ENCODE measurements around the gene ASPRV1. TPM values are rescaled to one million over a fixed set of nuclear protein-coding genes. Genes with fewer than 3 reads are reported as not detected.
A peak's percentile ranks its signal among the peaks of the same experiment; 100 is the strongest.

Gene ASPRV1
- total RNA-seq, 1 donor from 2014 or later: 1.1 TPM

DNA sequence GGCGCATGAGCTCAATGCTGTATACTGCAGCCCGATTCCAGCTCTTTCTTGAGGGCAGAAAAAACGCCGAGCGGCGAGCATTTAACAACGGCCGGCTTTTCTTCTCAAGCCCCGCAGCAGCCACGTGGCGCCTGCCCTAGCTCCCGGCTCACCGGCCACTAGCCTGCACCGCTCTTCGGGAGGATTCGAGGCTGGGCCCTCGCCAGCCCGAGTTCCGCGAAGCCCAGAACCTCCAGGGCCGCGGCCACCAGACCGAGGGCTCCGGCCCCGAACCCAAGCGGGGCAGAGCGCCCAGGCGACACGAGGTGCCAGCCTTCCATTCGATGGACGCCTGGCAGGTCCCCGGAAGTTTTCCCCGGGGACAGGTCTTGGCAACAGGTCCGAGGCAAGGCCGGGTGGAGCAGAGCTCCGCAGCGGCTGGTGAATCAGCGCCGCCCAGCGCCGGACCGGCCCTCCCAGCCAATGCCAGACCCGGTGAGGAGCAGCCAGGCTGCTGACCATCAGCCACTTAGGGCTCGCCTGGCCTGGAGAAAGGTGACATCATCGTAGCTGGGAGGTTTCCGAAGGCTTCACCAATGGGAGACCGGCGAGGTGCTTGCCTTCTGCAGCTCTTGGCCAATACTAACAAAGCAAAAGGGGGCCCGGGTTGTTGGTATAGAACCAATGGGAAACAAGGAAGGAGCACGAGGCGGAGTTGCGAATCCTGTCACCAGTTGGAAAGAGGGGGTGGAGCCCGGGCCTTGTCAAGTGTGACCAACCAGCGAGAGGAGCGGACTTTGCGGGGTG, 47.1 kb downstream of the ASPRV1 start:
- peak; percentile 99 for DNase-seq (ENCODE audit: low spot score)

DNA sequence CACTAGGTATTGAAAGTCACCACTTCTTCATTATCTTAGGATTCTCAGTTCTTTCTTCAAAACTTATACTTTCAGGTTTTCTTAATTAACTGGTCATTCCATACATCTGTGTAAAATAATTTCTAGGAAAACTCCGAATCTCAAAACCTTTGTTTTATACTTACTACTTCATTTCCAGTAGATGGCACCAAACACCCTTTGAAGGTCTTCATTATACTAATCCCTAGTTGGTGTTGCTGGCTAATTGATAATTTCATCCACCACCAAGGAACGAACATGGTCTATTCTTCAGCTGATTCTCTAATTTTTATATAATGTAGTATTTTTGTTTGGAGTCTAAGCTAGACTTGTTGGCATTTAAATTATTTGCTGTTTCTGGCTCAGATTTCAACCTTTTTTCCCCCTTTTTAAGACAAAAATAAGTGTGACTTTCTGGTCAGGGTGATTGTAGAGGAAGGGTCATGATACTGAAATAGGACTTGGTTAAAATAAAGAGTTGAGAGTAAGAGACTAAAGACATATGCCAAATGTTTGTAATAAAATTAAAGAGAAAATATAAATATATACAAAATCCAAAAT, 49.4 kb downstream of the ASPRV1 start:
- no peak for DNase-seq (ENCODE audit: low spot score)

Other genes with a start within 250 kb of the ASPRV1 start
- 58.3 TPM for gene ANXA4, start 219.5 kb downstream of the ASPRV1 start, total RNA-seq
- 26.5 TPM for gene GMCL1, start 132.0 kb downstream of the ASPRV1 start, total RNA-seq
- gene SNRNP27, start 67.7 kb downstream of the ASPRV1 start, total RNA-seq: 54.2 TPM
- gene MXD1, start 46.5 kb downstream of the ASPRV1 start, total RNA-seq: 35.1 TPM
- gene PCBP1, start 125.8 kb upstream of the ASPRV1 start, total RNA-seq: 399 TPM
- 10.9 TPM for gene C2orf42, start 229.4 kb upstream of the ASPRV1 start, total RNA-seq